Stimulated activated CD4-positive, alpha-beta T cell treated with anti-CD3 and anti-CD28 coated beads, Interleukin-15, amount 100 ng/mL, for 1 hour (primary cell): Measurements from ENCODE around the gene KPNA4.
"Not testable (repeated sequence)": the region's sequence is repeated elsewhere in the genome, so short reads cannot be mapped to it uniquely, and the experiment has no call there.

Experiments used
- DNase-seq, 2 donors: peaks; one replicate each; pipeline ENCODE4 v3.0.0-alpha.2; 2020; ENCODE audit warnings: low read depth in 1 of 2, low spot score in 1 of 2

Gene KPNA4, protein sequence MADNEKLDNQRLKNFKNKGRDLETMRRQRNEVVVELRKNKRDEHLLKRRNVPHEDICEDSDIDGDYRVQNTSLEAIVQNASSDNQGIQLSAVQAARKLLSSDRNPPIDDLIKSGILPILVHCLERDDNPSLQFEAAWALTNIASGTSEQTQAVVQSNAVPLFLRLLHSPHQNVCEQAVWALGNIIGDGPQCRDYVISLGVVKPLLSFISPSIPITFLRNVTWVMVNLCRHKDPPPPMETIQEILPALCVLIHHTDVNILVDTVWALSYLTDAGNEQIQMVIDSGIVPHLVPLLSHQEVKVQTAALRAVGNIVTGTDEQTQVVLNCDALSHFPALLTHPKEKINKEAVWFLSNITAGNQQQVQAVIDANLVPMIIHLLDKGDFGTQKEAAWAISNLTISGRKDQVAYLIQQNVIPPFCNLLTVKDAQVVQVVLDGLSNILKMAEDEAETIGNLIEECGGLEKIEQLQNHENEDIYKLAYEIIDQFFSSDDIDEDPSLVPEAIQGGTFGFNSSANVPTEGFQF

DNA sequence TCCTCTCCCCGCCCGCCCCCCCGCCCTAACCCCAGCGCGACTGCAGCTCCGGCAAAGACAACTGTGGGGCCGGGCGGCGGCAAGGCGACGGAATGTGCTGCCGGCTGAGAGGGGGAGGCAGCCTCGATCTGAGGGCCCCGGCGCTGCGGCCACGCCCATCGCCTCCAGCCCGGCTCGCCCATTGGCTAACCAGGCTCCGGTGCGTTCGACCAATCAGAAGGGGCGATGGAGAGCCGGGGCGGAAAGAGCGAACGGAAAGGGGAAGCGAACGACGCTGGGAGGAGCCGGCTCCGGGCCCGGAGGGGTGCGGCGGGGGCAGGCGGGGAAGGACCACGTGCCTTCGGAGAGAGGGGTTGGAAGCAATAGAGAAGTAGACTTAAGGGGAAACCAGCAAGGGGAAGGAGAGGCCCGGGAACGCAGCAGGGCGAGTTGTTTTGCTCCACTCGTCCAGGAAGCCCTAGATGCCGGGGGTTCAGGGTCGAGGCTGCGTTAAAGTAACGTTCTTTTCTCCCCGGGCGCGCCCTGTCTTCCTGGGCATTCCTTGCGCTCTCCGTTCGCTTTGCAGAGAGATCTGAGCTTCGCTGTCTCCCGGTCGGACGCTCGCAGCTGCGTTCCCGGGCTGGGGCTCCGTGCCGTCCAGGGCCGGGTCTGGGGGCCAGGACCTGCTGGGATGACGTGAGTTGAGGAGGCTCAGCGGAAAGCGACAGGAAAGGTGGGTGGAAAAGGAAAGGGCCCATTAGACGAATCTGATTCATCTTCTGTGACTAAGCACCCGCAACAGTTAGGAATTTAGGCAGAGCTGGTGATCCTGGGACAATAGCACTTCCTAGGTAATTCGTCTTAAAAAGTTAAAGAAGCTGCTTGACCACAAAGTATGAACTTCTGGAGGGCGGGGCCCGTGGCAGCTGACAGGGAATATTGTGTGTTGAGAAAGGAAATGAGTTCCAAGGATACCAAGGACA lies at the start of gene KPNA4:
KPNA4 (minus strand) TSS at position 130 of the 962 bp plus-strand sequence. CDS start 289 bp downstream, outside the sequence.
- DNase-seq = peak; percentile 94

DNA sequence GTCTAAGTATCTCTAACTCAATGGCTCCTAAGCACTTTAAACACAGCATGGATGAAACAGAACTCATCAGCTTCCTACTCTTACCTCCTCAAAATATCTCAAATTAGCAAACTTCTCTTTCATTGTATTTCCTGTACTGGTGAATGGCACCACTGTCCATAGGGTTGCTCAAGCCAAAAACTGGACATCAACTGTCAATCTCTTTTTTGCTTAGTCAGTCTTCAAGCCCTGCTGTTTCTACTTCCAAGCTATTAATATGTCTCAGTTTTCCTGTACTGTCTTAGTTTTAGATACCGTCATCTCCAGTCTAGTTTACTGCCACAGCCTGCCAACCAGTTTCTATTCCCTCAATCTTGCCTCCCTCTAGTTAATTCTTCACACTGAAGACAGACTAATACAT lies 48.3 kb upstream of the KPNA4 start:
- no peak for DNase-seq

DNA sequence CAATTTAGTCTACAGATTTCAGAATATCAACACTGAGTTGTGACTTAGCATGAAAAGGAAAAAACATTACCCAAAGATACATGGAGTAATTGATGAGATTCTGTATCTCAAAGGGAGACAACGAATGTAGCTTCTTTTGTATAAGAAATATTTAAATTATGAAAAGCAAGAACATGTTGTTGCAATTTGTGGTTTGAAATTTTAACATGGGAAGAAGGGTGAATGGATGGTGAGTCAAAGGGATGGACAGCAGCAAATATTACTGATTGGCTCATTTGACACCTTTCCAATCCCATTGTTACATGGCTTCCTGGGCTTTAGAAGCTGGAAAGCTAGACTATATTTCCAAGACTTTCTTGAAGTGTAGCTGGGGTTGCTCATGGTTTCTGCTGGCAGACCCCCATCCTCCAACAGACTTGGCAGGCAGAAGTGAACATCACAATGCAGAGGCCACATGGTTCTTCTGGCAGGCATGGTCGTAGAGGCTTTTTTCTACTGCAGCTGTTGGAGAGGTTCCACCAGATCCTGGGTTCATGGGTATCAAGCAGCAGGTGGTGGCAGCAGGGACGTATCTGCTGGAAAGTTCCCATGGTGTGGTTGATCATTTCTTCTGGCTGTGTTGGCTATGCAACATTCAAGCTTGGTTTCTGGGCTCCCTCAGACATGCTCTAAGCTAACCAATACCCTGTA lies 47.2 kb upstream of the KPNA4 start:
- DNase-seq = no peak

DNA sequence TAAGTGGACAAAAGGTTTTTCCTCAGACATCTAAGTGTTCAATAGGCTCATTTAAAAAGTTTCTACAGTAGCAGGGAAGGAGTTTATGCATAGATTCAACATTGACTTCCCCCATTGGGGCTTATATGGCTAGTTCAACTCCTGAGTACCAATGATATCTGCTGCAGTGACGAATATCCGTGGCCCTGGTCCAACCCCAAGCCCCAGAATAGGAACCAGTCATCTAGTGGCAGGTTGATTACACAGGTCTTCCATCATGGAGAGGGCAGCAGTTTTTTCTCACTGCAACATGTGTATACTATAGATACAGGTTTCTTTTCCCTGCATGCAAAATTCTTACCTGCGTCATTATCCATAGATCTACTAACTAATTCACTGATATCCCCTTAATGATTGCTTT lies 45.8 kb upstream of the KPNA4 start:
- DNase-seq = no peak

DNA sequence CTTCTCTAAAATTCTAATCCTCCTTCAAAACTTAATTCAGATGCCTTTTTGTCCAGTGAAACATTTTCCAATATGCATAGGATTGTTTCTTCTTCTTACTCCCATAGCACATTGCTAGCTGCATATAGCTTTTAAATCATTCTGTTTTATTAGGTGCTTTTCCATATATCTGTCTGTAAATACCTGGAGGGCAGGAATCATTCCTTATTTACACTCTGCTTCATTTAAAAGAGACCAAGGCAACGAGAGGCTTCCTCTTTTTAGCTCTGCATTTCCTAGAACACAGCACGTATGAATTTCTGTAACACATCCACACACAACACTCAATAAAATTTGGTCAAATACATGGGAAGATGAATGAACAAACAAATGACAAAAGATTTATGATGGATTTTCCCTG lies 43.5 kb upstream of the KPNA4 start:
- DNase-seq = no peak

DNA sequence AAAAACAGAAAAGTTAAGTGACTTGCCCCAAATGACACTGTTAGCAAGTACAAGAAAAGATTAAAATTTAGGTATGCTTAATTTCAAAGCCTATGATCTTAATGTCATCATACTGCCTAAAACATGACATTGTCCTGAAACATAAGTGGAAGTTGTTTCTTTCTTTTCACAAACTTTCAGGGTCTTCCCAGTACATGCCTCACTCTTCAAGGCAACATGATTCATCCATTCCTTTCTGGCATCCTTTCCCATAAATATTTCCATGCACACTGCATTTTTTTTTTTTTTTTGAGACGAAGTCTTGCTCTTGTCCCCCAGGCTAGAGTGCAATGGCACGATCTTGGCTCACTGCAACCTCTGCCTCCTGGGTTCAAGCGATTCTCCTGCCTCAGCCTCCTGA lies 42.5 kb upstream of the KPNA4 start:
- no peak for DNase-seq

DNA sequence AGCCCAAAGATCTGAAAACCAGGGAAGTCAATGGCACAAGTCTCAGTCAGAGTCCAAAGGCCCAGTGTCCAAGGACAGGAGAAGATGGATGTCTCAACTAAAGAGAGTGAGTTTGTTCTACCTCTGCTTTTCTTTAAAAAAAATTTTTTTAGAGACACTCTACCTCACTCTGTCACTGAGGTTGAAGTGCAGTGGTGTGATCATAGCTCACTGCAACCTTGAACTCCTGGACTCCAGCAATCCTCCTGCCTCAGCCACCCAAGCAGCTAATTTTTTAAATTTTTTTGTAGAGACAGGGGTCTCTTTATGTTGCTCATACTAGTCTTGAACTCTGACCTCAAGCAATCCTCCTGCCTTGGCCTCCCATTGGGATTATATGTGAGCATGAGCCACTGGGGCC lies 39.9 kb upstream of the KPNA4 start:
- DNase-seq = no peak

DNA sequence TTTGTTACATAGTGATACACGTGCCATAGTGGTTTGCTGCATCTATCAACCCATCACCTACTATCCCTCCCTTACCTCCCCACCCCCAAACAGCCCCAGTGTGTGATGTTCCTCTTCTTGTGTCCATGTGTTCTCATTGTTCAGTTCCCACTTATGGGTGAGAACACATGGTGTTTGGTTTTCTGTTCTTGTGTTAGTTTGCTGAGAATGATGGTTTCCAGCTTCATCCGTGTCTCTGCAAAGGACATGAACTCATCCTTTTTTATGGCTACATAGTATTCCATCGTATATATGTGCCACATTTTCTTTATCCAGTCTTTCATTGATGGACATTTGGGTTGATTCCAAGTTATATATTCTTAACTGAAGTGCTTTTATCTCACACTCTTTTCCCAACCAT lies 38.5 kb upstream of the KPNA4 start:
- not testable (repeated sequence) for DNase-seq

DNA sequence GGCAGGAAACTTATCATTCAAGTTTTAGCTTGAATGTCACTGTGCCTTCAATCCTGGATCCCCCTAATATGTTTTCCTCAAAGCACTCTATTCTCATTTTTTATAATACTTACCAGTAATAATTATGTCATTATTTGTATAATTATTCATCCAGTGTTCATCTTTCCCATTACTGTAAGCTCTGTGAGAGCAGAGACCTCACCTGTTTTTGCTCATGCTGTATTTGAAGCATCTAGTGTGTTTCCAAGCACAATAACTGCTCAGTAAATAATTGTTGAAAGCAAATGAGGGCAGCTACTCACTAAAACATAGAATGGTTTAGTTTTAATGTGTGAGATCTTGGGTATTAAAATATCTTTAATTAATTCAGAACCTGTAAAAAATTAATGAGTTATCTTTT lies 36.9 kb upstream of the KPNA4 start:
- no peak for DNase-seq

DNA sequence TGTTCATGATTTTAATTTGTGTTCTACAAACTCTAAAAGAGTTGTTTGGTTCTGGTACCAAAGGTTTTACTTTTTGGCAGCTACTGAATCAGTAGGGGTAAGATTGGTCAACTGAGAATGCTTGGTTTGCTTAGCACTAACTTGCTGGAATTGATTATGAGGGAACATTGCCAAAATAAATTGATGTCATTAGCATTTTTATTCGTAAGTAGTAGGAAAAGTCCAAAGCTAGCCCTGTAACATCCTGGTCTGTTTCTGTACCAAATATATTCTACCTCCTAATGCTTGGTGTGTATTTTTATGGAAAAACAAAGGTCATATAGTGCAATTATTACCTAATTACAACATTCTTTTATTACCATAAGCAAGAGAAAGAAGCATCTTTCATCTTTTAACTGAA lies 35.9 kb upstream of the KPNA4 start:
- no peak for DNase-seq

DNA sequence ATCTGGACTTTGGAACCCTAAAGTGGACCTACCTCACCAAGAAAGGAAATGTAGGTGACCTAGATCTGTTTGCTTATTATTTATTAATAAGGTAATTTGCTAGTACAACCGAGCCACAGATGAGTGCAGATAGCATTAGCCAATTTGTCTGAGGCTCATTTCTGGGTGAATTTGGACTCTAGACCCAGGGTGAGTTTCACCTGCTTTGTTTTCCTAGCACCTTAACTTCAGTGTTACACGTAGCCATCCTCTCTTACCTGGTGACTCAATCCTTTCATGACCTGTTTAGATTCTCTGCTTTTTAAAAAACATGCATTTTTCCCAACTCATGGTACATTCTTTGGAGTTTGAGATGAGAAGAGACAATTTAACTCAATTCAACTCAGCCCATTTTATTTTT lies 33.5 kb upstream of the KPNA4 start:
- DNase-seq = no peak

DNA sequence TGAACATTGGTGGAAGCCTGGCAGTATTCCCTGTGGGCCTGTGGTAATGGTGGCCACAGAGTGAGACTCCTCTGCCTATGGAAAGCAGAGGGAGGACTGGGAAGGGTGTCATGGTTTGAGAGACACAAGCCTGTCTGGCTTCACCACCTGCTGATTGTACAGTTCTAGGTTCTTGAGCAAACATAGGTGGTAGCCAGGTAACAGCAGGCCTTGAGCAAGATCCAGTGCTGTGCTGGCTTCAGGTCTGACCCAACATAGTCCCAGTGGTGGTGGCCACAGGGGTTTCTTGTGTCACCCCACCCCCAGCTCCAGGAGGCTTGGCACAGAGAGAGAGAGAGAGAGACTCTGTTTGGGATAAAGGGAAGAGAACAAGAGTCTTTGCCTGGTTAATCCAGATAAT lies 22.7 kb upstream of the KPNA4 start:
- DNase-seq = no peak

DNA sequence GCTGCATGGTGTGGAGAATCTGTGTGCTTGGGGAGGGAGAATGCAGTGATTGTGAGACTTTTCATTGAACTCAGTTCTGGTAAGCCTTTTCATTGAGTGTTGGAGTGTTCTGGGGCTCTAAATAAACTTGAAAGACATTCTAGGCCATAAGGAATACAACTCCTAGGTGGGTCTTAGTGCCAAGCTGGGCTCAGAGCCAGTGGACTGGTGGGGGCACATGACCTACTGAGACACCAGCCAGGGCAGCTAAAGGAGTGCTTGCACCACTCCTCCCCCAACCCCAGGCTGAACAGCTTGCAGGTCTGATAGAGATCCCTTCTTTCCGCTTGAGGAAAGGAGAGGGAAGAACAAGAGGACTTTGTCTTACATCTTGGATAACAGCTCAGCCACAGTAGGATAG lies 21.7 kb upstream of the KPNA4 start:
- DNase-seq = no peak

DNA sequence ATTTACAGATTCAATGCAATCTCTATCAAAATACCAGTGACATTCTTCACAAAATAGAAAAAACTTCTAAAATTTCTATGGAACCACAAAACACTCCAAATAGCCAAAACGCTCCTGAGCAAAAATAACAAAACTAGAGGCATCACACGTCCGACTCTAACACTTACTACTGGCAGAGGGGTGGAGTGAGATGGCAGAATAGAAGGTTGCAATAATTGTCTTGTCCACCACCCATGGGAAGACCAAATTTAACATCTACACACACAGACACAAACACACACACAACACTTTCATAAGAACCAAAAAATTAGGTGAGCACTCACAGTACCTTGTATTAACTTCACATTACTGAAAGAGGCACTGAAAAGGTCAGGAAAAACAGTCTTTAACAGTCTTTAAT lies 21.3 kb upstream of the KPNA4 start:
- no peak for DNase-seq

DNA sequence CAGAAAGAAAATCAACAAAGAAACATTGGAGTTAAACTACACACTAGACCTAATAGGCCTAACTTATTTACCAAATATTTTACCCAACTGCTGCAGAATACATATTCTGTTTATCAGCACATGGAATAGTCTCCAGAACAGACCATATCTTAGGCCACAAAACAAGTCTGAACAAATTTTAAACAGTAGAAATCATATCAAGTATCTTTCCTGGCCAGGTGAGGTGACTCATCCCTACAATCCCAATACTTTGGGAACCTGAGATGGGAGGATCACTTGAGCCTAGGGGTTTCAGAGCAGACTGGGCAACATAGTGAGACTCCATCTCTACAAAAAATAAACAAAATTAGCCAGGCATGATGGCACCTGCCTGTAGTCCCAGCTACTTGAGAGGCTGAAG lies 18.1 kb upstream of the KPNA4 start:
- DNase-seq = no peak

DNA sequence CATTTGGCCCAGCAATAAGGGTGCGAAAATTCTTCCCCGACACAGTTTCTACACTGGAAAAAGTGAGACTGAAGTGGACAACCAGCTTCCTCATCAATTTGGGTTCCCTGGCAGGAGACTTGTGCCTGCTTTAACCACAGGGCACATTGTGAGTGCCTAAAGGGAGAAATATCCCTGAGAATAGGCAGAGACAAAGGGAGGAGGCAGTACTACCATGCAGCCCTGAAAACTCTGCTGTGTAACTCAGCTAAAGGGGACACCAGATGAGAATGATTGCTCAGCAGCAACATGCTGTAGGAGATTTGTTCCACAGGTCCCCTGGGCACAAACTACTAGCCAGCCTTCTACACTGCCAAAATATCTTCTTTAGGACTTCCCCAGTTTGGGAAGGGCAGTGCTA lies 15.6 kb upstream of the KPNA4 start:
- DNase-seq = no peak

DNA sequence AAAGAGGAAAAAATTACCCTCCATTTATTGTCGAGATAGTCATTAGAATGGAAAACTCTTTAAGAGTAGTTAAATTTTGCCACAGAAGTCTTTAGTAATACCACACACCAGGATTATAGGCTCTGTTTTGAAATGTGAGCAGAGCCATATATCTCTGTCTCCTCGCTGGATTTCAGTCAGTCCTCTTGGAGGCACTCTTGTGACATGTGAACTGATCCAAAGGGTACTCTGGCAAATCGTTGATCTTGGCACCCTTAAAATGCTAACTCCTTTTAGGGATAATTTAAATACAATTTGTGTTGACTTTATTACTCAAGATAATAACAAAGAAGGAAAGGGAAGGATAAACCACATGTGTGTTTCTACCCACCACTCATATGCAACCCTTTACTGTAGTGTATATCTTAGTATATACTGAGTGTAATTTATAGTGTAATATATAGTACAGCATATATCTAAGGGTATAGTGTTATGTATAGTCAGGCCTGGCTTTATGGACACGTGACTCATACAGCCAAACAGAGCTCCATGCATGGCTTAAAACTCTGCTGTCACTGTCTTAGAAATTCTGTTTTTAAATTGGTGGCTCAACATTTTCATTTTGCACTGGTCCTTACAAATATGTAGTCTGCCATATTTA lies 12.3 kb upstream of the KPNA4 start:
- no peak for DNase-seq

DNA sequence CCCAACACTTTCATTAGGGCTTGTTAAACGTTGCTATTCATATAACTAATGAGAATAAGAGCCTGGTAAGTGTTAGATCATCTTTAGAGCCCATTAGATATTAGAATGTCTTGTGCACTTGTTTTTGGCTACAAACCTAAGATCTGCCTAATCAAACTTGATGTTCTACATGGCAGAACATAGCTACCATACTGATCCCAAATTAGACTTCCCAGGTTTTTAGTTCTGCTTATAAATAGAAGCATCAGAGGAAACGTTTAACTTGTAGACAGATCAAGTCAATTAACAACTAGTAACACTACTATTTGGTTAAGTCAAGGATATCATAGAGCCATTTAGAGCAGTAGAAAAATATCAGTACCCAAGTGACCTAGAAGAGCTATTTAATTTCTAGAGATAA lies 11.7 kb upstream of the KPNA4 start:
- DNase-seq = no peak

DNA sequence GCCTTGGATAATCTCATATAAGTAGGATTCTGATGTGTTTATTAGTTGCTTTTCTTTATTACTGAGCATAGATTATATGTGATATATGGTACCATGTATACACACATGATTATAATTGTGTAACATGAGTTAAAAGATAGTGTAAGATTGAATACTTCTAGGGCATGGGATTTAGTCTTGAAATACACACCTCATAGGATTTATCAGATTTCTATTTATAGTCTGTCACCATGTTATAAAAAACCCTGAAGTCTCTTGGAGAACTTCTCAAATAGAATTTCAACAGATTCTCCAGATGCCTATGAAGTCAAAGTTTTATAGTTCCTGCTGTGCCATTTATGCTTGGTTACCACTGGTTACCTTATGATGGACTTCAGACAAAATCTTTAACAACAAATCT lies 11.2 kb upstream of the KPNA4 start:
- no peak for DNase-seq

DNA sequence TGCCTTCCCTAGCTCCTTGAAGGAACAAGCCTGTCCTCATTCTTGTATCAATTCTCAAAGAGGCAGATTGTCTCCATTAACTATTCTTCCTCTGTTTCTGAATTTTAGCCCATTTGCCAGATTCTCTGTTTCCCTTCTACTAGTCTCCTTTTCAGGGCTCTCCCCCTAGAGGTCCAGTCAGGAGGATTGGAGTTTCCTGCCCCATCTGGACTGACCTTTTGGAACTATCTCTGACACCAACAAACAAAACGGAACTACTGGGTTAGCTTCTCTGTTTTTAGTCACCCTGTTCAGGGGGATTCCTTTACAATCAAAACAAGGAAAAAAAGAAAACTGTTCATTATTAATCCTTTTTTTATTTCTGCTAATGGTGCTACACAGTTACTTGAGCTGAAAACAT lies 10.2 kb upstream of the KPNA4 start:
- no peak for DNase-seq

DNA sequence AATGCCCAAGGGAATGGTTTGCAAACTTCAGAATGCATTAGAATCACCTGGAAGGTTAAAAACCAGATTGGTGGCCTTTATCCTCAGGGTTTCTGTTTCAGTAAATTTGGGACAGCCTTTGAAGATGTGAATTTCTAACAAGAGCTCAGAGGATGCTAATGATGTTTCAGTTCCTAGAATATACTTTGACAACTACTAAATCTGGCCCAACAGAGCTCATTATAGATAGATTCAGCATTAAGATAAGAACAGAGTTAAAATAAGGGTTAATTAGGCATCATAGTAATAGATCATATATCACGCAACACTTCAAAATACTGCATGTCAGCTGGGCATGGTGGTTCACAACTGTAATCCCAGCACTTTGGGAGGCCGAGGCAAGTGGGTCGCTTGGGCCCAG lies 9.3 kb upstream of the KPNA4 start:
- no peak for DNase-seq
